K562 (cell line): Measurements from ENCODE around the gene SH3BP5. TPM values are rescaled to one million over a fixed set of nuclear protein-coding genes. Genes with fewer than 3 reads are reported as not detected.

Experiments used
- CBX8 ChIP-seq: fragments of 200-600 bp; sonication (generic); IDR thresholded peaks from 2 replicates; pipeline ENCODE4 v1.6.1; 2012; ENCODE audit warnings: borderline replicate concordance, mixed run types, low read depth, mild to moderate bottlenecking, moderate library complexity, mixed read lengths, low read length, control low read depth, inconsistent platforms; ENCODE audit not compliant: poor library complexity, severe bottlenecking; ENCODE audit errors: extremely low read depth
- ELF1 ChIP-seq: fragments of 200-800 bp; sonication (Bioruptor generic); IDR thresholded peaks from 2 replicates; pipeline ENCODE4 v1.6.1; 2016; ENCODE audit warnings: missing genetic modification characterization, missing compliant biosample characterization
- ELF4 ChIP-seq: fragments of 450-650 bp; formaldehyde crosslinking; IDR thresholded peaks from 2 replicates; pipeline ENCODE4 v1.4.0; 2022; ENCODE audit warnings: missing genetic modification characterization
- POLR2AphosphoS5 ChIP-seq: IDR thresholded peaks from 2 replicates; pipeline ENCODE4 v1.6.1; 2011; ENCODE audit warnings: mild to moderate bottlenecking, low read depth, low read length, moderate library complexity; ENCODE audit not compliant: control insufficient read depth, insufficient read depth
- RFX1 ChIP-seq: fragments of 450-650 bp; IDR thresholded peaks from 2 replicates; pipeline ENCODE4 v1.6.1; 2016; ENCODE audit warnings: mild to moderate bottlenecking, moderate library complexity
- RFX5 ChIP-seq: IDR thresholded peaks from 2 replicates; pipeline ENCODE4 v1.6.1; 2011; ENCODE audit warnings: low read depth, mild to moderate bottlenecking, improper control_type of control experiment, low read length
- SAP30 ChIP-seq: fragments of 200-600 bp; sonication (generic); IDR thresholded peaks from 2 replicates; pipeline ENCODE4 v1.6.1; 2012; ENCODE audit warnings: borderline replicate concordance, low read depth, mild to moderate bottlenecking, moderate library complexity, low read length, control low read depth, inconsistent platforms; ENCODE audit not compliant: insufficient read depth, poor library complexity, severe bottlenecking
- SMARCA5 ChIP-seq: fragments of 450-650 bp; IDR thresholded peaks from 2 replicates; pipeline ENCODE4 v1.6.1; 2016
- SMARCB1 ChIP-seq: IDR thresholded peaks from 2 replicates; pipeline ENCODE4 v1.6.1; 2011; ENCODE audit warnings: improper control_type of control experiment, low read depth; ENCODE audit not compliant: insufficient read length
- SMC3 ChIP-seq: conservative IDR thresholded peaks from 2 replicates; pipeline ENCODE4 v1.6.1; 2011; ENCODE audit warnings: low read depth, low read length, improper control_type of control experiment; ENCODE audit not compliant: insufficient read depth
- TRIM28 ChIP-seq: fragments of 450-650 bp; IDR thresholded peaks from 2 replicates; pipeline ENCODE4 v1.6.1; 2017
- ZFP36 ChIP-seq: fragments of 150-350 bp; IDR thresholded peaks from 2 replicates; pipeline ENCODE4 v1.6.1; 2018; ENCODE audit warnings: low read length, low read depth; ENCODE audit not compliant: partially characterized antibody
- ZNF23 ChIP-seq: fragments of 250-450 bp; sonication (Bioruptor Pico); IDR thresholded peaks from 2 replicates; pipeline ENCODE4 v1.4.0; 2020; ENCODE audit warnings: mild to moderate bottlenecking
- ZNF561 ChIP-seq: fragments of 450-650 bp; formaldehyde crosslinking; conservative IDR thresholded peaks from 2 replicates; pipeline ENCODE4 v1.4.0; 2020; ENCODE audit warnings: mild to moderate bottlenecking, moderate library complexity
- polyA plus RNA-seq, 8 experiments: library from polyadenylated mRNA; depleted of rRNA in 4 of 8; stranded (reverse) in 5 of 8; unstranded in 3 of 8; fragments of >200 nt; fragmentation: Nextera tagmentation in 2 of 8; fragmentation: Illumina TruSeq in 1 of 8; extraction: Ambion mirVana in 2 of 8; extraction: Trizol in 1 of 8; gene quantifications; 2 replicates each; pipeline versions ENCODE4 v1.2.1 to v1.2.3, GENCODE V29; 2011 to 2014; ENCODE audit warnings: inconsistent platforms in 1 of 8, missing spikeins in 1 of 8
- total RNA-seq, 7 experiments: library from RNA; depleted of rRNA in 6 of 7; stranded (reverse); fragments of >200 nt in 6 of 7; fragmentation: Illumina TruSeq in 2 of 7; extraction: Trizol in 2 of 7; gene quantifications; 2 replicates each; pipeline versions ENCODE4 v1.2.1 to v1.2.3, GENCODE V29; 2011 to 2021; ENCODE audit warnings: low replicate concordance in 1 of 7
- TF ChIP-seq, protein P1 (sequence below): sonication (generic); formaldehyde crosslinking; IDR thresholded peaks from 2 replicates; pipeline ENCODE4 v1.8.1; 2023; ENCODE audit warnings: mild to moderate bottlenecking, missing genetic modification reagents
- TF ChIP-seq, protein P2 (sequence below): fragments of 250-450 bp; sonication (Bioruptor Pico); IDR thresholded peaks from 2 replicates; pipeline ENCODE4 v1.5.0; 2021
- TF ChIP-seq, protein P3 (sequence below): sonication (generic); formaldehyde crosslinking; IDR thresholded peaks from 2 replicates; pipeline ENCODE4 v1.8.1; 2022; ENCODE audit warnings: missing genetic modification reagents
- TF ChIP-seq, protein P4 (sequence below): fragments of 200-800 bp; sonication (Bioruptor generic); IDR thresholded peaks from 2 replicates; pipeline ENCODE4 v1.6.1; 2017; ENCODE audit warnings: missing genetic modification characterization, missing compliant biosample characterization

SH3BP5 gene
- total and polyA plus RNA-seq, 9 of the 15 experiments (the other 6 are each of a cell fraction or from before 2014, with no cell fraction given): 2.9 to 29.0 (median 14.9) TPM

DNA sequence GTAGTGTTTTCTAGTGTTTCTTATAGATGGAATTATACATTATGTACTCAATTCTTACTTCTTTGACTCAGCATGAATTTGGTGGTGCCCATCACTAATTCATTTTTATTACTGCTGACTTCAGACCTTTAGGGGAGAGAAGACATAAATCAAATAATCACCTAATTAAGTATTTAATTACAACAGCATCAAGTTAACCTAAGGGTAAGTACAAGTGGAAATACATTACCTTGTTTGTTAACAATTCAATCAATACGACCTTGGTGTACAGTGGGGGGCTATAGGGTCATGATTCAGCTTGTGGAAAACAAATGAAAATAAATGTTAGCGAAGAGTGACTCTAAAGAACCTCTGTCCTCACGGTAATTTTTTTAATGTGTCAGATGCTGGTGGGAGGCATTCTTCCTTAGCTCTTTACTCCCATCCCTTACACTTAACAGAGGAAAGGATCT lies 126.9 kb downstream of the SH3BP5 start (continued):
- TF ChIP-seq, protein P1, sequence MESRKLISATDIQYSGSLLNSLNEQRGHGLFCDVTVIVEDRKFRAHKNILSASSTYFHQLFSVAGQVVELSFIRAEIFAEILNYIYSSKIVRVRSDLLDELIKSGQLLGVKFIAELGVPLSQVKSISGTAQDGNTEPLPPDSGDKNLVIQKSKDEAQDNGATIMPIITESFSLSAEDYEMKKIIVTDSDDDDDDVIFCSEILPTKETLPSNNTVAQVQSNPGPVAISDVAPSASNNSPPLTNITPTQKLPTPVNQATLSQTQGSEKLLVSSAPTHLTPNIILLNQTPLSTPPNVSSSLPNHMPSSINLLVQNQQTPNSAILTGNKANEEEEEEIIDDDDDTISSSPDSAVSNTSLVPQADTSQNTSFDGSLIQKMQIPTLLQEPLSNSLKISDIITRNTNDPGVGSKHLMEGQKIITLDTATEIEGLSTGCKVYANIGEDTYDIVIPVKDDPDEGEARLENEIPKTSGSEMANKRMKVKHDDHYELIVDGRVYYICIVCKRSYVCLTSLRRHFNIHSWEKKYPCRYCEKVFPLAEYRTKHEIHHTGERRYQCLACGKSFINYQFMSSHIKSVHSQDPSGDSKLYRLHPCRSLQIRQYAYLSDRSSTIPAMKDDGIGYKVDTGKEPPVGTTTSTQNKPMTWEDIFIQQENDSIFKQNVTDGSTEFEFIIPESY (CRISPR knock-in tag): no peak
- TF ChIP-seq ZFP36 (no peak), ZNF561 (no peak), ELF4 (CRISPR knock-in tag) (0 out of 2 replicates have a peak, but pooled peaks have one; percentile 63), SMARCB1 (no peak), TRIM28 (no peak), RFX5 (no peak), SAP30 (no peak), POLR2AphosphoS5 (no peak), CBX8 (no peak), ZNF23 (no peak), SMARCA5 (no peak), SMC3 (no peak), ELF1 (no peak), RFX1 (no peak)
- TF ChIP-seq, protein P2, sequence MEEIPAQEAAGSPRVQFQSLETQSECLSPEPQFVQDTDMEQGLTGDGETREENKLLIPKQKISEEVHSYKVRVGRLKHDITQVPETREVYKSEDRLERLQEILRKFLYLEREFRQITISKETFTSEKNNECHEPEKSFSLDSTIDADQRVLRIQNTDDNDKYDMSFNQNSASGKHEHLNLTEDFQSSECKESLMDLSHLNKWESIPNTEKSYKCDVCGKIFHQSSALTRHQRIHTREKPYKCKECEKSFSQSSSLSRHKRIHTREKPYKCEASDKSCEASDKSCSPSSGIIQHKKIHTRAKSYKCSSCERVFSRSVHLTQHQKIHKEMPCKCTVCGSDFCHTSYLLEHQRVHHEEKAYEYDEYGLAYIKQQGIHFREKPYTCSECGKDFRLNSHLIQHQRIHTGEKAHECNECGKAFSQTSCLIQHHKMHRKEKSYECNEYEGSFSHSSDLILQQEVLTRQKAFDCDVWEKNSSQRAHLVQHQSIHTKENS (CRISPR knock-in tag): no peak
- TF ChIP-seq, protein P3, sequence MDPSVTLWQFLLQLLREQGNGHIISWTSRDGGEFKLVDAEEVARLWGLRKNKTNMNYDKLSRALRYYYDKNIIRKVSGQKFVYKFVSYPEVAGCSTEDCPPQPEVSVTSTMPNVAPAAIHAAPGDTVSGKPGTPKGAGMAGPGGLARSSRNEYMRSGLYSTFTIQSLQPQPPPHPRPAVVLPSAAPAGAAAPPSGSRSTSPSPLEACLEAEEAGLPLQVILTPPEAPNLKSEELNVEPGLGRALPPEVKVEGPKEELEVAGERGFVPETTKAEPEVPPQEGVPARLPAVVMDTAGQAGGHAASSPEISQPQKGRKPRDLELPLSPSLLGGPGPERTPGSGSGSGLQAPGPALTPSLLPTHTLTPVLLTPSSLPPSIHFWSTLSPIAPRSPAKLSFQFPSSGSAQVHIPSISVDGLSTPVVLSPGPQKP (CRISPR knock-in tag): no peak
- TF ChIP-seq, protein P4, sequence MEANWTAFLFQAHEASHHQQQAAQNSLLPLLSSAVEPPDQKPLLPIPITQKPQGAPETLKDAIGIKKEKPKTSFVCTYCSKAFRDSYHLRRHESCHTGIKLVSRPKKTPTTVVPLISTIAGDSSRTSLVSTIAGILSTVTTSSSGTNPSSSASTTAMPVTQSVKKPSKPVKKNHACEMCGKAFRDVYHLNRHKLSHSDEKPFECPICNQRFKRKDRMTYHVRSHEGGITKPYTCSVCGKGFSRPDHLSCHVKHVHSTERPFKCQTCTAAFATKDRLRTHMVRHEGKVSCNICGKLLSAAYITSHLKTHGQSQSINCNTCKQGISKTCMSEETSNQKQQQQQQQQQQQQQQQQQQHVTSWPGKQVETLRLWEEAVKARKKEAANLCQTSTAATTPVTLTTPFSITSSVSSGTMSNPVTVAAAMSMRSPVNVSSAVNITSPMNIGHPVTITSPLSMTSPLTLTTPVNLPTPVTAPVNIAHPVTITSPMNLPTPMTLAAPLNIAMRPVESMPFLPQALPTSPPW (CRISPR knock-in tag): no peak
